ENCODE measurements around the gene DAGLA.

- TF ChIP-seq POLR2A (IDR thresholded peaks at IDR 0.05) (no peak), CTCF (IDR thresholded peaks at IDR 0.05) (no peak)
Measured at GRCh38 chr11:61712314-61712713, 32.1 kb downstream of the DAGLA start.

Measured in uterus (tissue), 2 donors.